IMR-90 (cell line): ENCODE measurements around the gene RFTN1. TPM values are rescaled to one million over a fixed set of nuclear protein-coding genes. Genes with fewer than 3 reads are reported as not detected.

ENCODE experiments used
- ATAC-seq: fragments of 200-7000 bp; cut with Tn5 transposase; 2 replicates; pipeline ENCODE4 v1.9.1; 2020; ENCODE audit warnings: low read depth, mild to moderate bottlenecking, moderate library complexity
- BruUV-seq: library from RNA; stranded (reverse); fragments of 400-500 nt; replicated peaks from 2 replicates; lab custom pipeline; 2021; lab: Mats Ljungman, UMichigan
- CTCF ChIA-PET: fragments of 300-600 bp; formaldehyde crosslinking; extraction: SDS; loops from one replicate; lab custom pipeline; 2021; ENCODE audit warnings: antibody characterized with exemption; lab: Yijun Ruan, JAX
- POLR2A ChIA-PET: fragments of 300-600 bp; sonication (Branson Sonifier 250); formaldehyde crosslinking; loops from one replicate; lab custom pipeline; 2022; ENCODE audit warnings: antibody characterized with exemption; ENCODE audit not compliant: unreplicated experiment; lab: Charles Lee
- DNase-seq: peaks from one replicate; pipeline ENCODE4 v3.0.0; 2013
- H2AFZ ChIP-seq: replicated peaks from 2 replicates; pipeline ENCODE3; 2013; ENCODE audit warnings: low read length, mild to moderate bottlenecking; ENCODE audit not compliant: poor library complexity
- H2AK5ac ChIP-seq: 2 replicates; pipeline ENCODE4 v1.6.1; 2013; ENCODE audit warnings: low read depth, low read length, inconsistent platforms
- H2AK9ac ChIP-seq: replicated peaks from 2 replicates; pipeline ENCODE3; 2013; ENCODE audit warnings: mild to moderate bottlenecking, low read depth, low read length, moderate library complexity; ENCODE audit not compliant: poor library complexity
- H2BK120ac ChIP-seq: 2 replicates; pipeline ENCODE4 v1.6.1; 2013; ENCODE audit warnings: low read depth, low read length, inconsistent platforms
- H2BK15ac ChIP-seq: 3 replicates; pipeline ENCODE4 v1.6.1; 2013; ENCODE audit warnings: low read depth, low read length, inconsistent platforms
- H2BK20ac ChIP-seq: 2 replicates; pipeline ENCODE4 v1.6.1; 2013; ENCODE audit warnings: low read depth, mild to moderate bottlenecking, inconsistent platforms, low read length, moderate library complexity
- H2BK5ac ChIP-seq: 2 replicates; pipeline ENCODE4 v1.6.1; 2013; ENCODE audit warnings: mild to moderate bottlenecking, low read depth, low read length, inconsistent platforms; ENCODE audit not compliant: poor library complexity, severe bottlenecking
- H3K14ac ChIP-seq: replicated peaks from 2 replicates; pipeline ENCODE4 v1.6.1; 2013; ENCODE audit warnings: low read depth, low read length, inconsistent platforms
- H3K18ac ChIP-seq: 2 replicates; pipeline ENCODE4 v1.6.1; 2013; ENCODE audit warnings: low read depth, low read length, control low read depth
- H3K23ac ChIP-seq: 2 replicates; pipeline ENCODE4 v1.6.1; 2013; ENCODE audit warnings: low read depth, low read length, inconsistent platforms
- H3K27ac ChIP-seq: 2 replicates; pipeline ENCODE4 v1.5.1; 2013; ENCODE audit warnings: mild to moderate bottlenecking, control low read depth, low read length; ENCODE audit not compliant: insufficient read depth
- H3K27me3 ChIP-seq: 2 replicates; pipeline ENCODE4 v1.6.1; 2013; ENCODE audit warnings: low read length; ENCODE audit not compliant: control insufficient read depth, insufficient read depth
- H3K36me3 ChIP-seq: 2 replicates; pipeline ENCODE4 v1.6.1; 2013; ENCODE audit warnings: low read length, mixed read lengths; ENCODE audit not compliant: control insufficient read depth, insufficient read depth
- H3K4ac ChIP-seq: 2 replicates; pipeline ENCODE4 v1.6.1; 2013; ENCODE audit warnings: low read depth, low read length, inconsistent platforms
- H3K4me1 ChIP-seq: 2 replicates; pipeline ENCODE4 v1.6.1; 2013; ENCODE audit warnings: low read length, mixed read lengths; ENCODE audit not compliant: control insufficient read depth, insufficient read depth
- H3K4me2 ChIP-seq: 2 replicates; pipeline ENCODE4 v1.6.1; 2013; ENCODE audit warnings: low read depth, mild to moderate bottlenecking, control low read depth, low read length, moderate library complexity
- H3K4me3 ChIP-seq: 2 replicates; pipeline ENCODE4 v1.5.1; 2013; ENCODE audit warnings: low read depth, mild to moderate bottlenecking, control low read depth, low read length, moderate library complexity; ENCODE audit not compliant: insufficient read depth
- H3K56ac ChIP-seq: 2 replicates; pipeline ENCODE4 v1.6.1; 2013; ENCODE audit warnings: low read length, inconsistent platforms; ENCODE audit not compliant: insufficient read depth; ENCODE audit errors: extremely low read depth
- H3K79me1 ChIP-seq, 2 experiments: 2 replicates each; pipeline ENCODE4 v1.6.1; 2013; ENCODE audit warnings: low read length in 2 of 2, inconsistent platforms in 1 of 2, low read depth in 1 of 2
- H3K9ac ChIP-seq: 2 replicates; pipeline ENCODE4 v1.6.1; 2013; ENCODE audit warnings: low read depth, low read length, control low read depth
- H3K9me1 ChIP-seq: 2 replicates; pipeline ENCODE4 v1.6.1; 2013; ENCODE audit warnings: low read length, inconsistent platforms; ENCODE audit not compliant: insufficient read depth
- H3K9me3 ChIP-seq: 2 replicates; pipeline ENCODE4 v1.6.1; 2013; ENCODE audit warnings: low read length; ENCODE audit not compliant: control insufficient read depth, insufficient read depth
- H4K20me1 ChIP-seq: 2 replicates; pipeline ENCODE4 v1.6.1; 2013; ENCODE audit warnings: low read length, inconsistent platforms; ENCODE audit not compliant: insufficient read depth
- H4K5ac ChIP-seq: 2 replicates; pipeline ENCODE4 v1.6.1; 2013; ENCODE audit warnings: mild to moderate bottlenecking, low read depth, low read length, control low read depth
- H4K8ac ChIP-seq, 2 experiments: 2 replicates each; pipeline ENCODE4 v1.6.1; 2013; ENCODE audit warnings: low read depth in 2 of 2, low read length in 2 of 2, control low read depth in 1 of 2, inconsistent platforms in 1 of 2
- H4K91ac ChIP-seq: 2 replicates; pipeline ENCODE4 v1.6.1; 2013; ENCODE audit warnings: low read depth, low read length, inconsistent platforms; ENCODE audit not compliant: insufficient read depth
- BHLHE40 ChIP-seq: fragments of 150-350 bp; IDR thresholded peaks from 2 replicates; pipeline ENCODE4 v1.6.1; 2016; ENCODE audit warnings: mild to moderate bottlenecking, low read depth, low read length
- CEBPB ChIP-seq: IDR thresholded peaks from 2 replicates; pipeline ENCODE4 v1.6.1; 2012; ENCODE audit warnings: low read depth, low read length, improper control_type of control experiment
- CHD1 ChIP-seq: IDR thresholded peaks from 2 replicates; pipeline ENCODE4 v1.6.1; 2012; ENCODE audit warnings: low read depth, low read length, improper control_type of control experiment
- FOS ChIP-seq: fragments of 150-350 bp; IDR thresholded peaks from 2 replicates; pipeline ENCODE4 v1.6.1; 2016; ENCODE audit warnings: low read depth, low read length
- MAZ ChIP-seq: IDR thresholded peaks from 2 replicates; pipeline ENCODE4 v1.6.1; 2012; ENCODE audit warnings: low read depth, mild to moderate bottlenecking, low read length, improper control_type of control experiment, moderate library complexity, borderline replicate concordance
- MXI1 ChIP-seq: IDR thresholded peaks from 2 replicates; pipeline ENCODE4 v1.6.1; 2012; ENCODE audit warnings: low read depth, mild to moderate bottlenecking, low read length, moderate library complexity, borderline replicate concordance
- NFE2L2 ChIP-seq: fragments of 150-350 bp; IDR thresholded peaks from 2 replicates; pipeline ENCODE4 v1.6.1; 2016; ENCODE audit warnings: low read depth, mild to moderate bottlenecking, low read length
- POLR2A ChIP-seq: IDR thresholded peaks from 2 replicates; pipeline ENCODE4 v1.6.1; 2012; ENCODE audit warnings: mild to moderate bottlenecking, low read depth, low read length
- RAD21 ChIP-seq: IDR thresholded peaks from 2 replicates; pipeline ENCODE4 v1.6.1; 2012; ENCODE audit warnings: low read length, improper control_type of control experiment
- RCOR1 ChIP-seq: IDR thresholded peaks from 2 replicates; pipeline ENCODE4 v1.6.1; 2012; ENCODE audit warnings: mild to moderate bottlenecking, low read length, improper control_type of control experiment; ENCODE audit not compliant: insufficient replicate concordance
- RFX5 ChIP-seq: IDR thresholded peaks from 2 replicates; pipeline ENCODE4 v1.8.0; 2012; ENCODE audit warnings: low read depth, mild to moderate bottlenecking, low read length, moderate library complexity
- SMC3 ChIP-seq: fragments of 150-350 bp; IDR thresholded peaks from 2 replicates; pipeline ENCODE4 v1.6.1; 2016; ENCODE audit warnings: low read depth, mild to moderate bottlenecking, antibody characterized with exemption, low read length, moderate library complexity
- USF2 ChIP-seq: fragments of 150-350 bp; IDR thresholded peaks from 2 replicates; pipeline ENCODE4 v1.6.1; 2017; ENCODE audit warnings: mild to moderate bottlenecking, antibody characterized with exemption, low read length, low read depth
- WGBS, 2 experiments: methylation state at CpG; one replicate each; pipeline versions ENCODE4 v1.1.5 to v1.1.7; 2013; ENCODE audit warnings: missing lambda C conversion rate in 2 of 2; ENCODE audit not compliant: insufficient read length in 1 of 2; ENCODE audit errors: extremely low coverage in 2 of 2; 5-methylcytosine and 5-hydroxymethylcytosine counted together
- dilution Hi-C: fragments of 300-500 bp; cut with HindIII; formaldehyde crosslinking; loops from one replicate; pipeline ENCODE4 v1.14.3; 2018; ENCODE audit warnings: low sequenced_read_pairs; ENCODE audit not compliant: unreplicated experiment
- in situ Hi-C: fragments of 300-500 bp; cut with MboI; formaldehyde crosslinking; loops from 3 replicates; pipeline ENCODE4 v1.14.3; 2019; ENCODE audit warnings: low sequenced_read_pairs, inconsistent platforms, mixed read lengths
- intact Hi-C: fragments of 100-400 bp; cut with micrococcal nuclease; formaldehyde crosslinking; loops from 2 replicates; pipeline ENCODE4 v1.10.0; 2022
- polyA plus RNA-seq, 3 experiments: library from polyadenylated mRNA; depleted of rRNA; stranded (reverse); fragments of >200 nt; gene quantifications; 2 replicates each; pipeline ENCODE4 v1.2.3, GENCODE V29; 2012; ENCODE audit warnings: low replicate concordance in 1 of 3
- total RNA-seq: library from RNA; depleted of rRNA; stranded (reverse); fragments of >200 nt; gene quantifications from 2 replicates; pipeline ENCODE4 v1.2.3, GENCODE V29; 2012

The RFTN1 gene
- total and polyA plus RNA-seq, 2 of the 4 experiments (the other 2 are of a cell fraction) = 45.0 to 52.0 TPM

GRCh38 chr3:16455966-16456365 lies 57.5 kb downstream of the RFTN1 start:
- H3K9ac ChIP-seq = no peak overlapping the region
- WGBS, 2 experiments = 33% methylated on average over 1 of the region's 8 CpGs; no CpG with 5 or more reads in 1 of the 2 experiments
- H4K8ac ChIP-seq = no peak overlapping the region
- H4K20me1 ChIP-seq = peaks cover 34% of the 10 kb centered on the region; the same call in 1 of the 2 replicates
- H3K4me2 ChIP-seq = no peak overlapping the region
- H2BK120ac ChIP-seq = no peak overlapping the region
- H3K9me3 ChIP-seq = no peaks in the 10 kb centered on the region
- CTCF ChIA-PET = no interaction called here
- intact Hi-C loops = no loop called here
- no peak overlapping the region for H4K91ac ChIP-seq
- H3K18ac ChIP-seq = no peak overlapping the region
- H2BK5ac ChIP-seq = no peak overlapping the region
- no peak overlapping the region for H2BK15ac ChIP-seq
- H2AK9ac ChIP-seq = no peak overlapping the region
- no peak overlapping the region for H2BK20ac ChIP-seq
- H3K27me3 ChIP-seq = no peaks in the 10 kb centered on the region
- no peak overlapping the region for H4K5ac ChIP-seq
- H3K56ac ChIP-seq = no peak overlapping the region
- DNase-seq = no peak
- H3K14ac ChIP-seq = no peak overlapping the region
- no peak overlapping the region for H2AFZ ChIP-seq
- H3K9me1 ChIP-seq = peaks cover 17% of the 10 kb centered on the region
- peaks cover 27 to 63% of the 10 kb centered on the region in 2 experiments for H3K79me1 ChIP-seq
- H2AK5ac ChIP-seq = no peak overlapping the region
- no peak overlapping the region for H3K4ac ChIP-seq
- H3K27ac ChIP-seq = no peak overlapping the region
- H3K4me1 ChIP-seq = peaks cover 6% of the 10 kb centered on the region
- POLR2A ChIA-PET = no interaction called here
- TF ChIP-seq BHLHE40 (no peak), MXI1 (no peak), RCOR1 (no peak), NFE2L2 (no peak), POLR2A (no peak), MAZ (no peak), SMC3 (no peak), USF2 (no peak), CHD1 (no peak), CEBPB (no peak), RFX5 (no peak), RAD21 (no peak), FOS (no peak)
- peaks cover 6% of the 10 kb centered on the region; the same call in 1 of the 2 replicates for H3K36me3 ChIP-seq
- in situ Hi-C loops = no loop called here
- dilution Hi-C loops = no loop called here
- no peak for ATAC-seq
- no peak overlapping the region for H3K4me3 ChIP-seq
- BruUV-seq = no TSS peak
- no peak overlapping the region for H3K23ac ChIP-seq
